ENCODE measurements around the gene UNK. TPM values are rescaled to one million over a fixed set of nuclear protein-coding genes. Genes with fewer than 3 reads are reported as not detected.

The UNK gene
- total and polyA plus RNA-seq, 2 of the 13 experiments (the other 11 are each of a cell fraction or from before 2014, with no cell fraction given) = 31.6 to 33.0 TPM

DNA sequence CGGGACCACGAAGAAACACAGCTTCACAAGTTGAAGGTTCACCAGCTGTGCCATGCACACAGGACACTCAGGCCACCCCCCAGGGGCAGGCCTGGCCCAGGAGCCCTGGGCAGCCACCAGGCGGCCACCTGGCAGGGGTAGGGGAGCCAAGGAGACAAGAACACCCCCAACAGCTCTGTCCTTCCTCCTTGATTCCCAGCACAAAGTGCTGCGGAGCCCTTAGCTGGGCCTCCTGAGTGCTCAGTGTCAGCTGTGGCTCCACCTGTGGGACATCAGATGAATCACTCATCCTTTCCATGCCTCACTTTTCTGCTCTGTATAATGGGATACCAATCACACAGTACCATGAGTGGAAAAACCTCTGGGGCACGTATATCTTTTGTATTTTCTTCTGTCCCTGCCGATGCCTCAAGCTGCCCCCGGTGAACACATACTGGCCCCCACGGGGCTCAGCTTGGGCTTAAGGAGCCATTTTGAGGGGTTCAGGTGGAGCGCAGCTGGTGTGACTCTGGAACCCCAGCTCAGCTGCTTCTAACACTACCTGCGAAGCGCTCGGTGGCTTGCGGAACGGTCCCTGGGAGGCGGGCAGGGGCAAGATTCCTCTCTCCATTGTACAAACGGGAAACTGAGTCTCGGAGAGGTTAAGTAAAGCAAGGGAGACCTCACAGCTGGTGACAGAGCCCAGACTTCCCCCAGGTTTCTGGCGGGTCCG is 31.6 kb upstream of the UNK start (continued):
- TF ChIP-seq, protein P1, sequence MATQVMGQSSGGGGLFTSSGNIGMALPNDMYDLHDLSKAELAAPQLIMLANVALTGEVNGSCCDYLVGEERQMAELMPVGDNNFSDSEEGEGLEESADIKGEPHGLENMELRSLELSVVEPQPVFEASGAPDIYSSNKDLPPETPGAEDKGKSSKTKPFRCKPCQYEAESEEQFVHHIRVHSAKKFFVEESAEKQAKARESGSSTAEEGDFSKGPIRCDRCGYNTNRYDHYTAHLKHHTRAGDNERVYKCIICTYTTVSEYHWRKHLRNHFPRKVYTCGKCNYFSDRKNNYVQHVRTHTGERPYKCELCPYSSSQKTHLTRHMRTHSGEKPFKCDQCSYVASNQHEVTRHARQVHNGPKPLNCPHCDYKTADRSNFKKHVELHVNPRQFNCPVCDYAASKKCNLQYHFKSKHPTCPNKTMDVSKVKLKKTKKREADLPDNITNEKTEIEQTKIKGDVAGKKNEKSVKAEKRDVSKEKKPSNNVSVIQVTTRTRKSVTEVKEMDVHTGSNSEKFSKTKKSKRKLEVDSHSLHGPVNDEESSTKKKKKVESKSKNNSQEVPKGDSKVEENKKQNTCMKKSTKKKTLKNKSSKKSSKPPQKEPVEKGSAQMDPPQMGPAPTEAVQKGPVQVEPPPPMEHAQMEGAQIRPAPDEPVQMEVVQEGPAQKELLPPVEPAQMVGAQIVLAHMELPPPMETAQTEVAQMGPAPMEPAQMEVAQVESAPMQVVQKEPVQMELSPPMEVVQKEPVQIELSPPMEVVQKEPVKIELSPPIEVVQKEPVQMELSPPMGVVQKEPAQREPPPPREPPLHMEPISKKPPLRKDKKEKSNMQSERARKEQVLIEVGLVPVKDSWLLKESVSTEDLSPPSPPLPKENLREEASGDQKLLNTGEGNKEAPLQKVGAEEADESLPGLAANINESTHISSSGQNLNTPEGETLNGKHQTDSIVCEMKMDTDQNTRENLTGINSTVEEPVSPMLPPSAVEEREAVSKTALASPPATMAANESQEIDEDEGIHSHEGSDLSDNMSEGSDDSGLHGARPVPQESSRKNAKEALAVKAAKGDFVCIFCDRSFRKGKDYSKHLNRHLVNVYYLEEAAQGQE (IDR thresholded peaks at IDR 0.05; ENCODE audit: borderline replicate concordance in 1 of 2, low read depth in 1 of 2, low read length in 2 of 2) = no peak
- TF ChIP-seq HNF1B (CRISPR knock-in tag; IDR thresholded peaks at IDR 0.05) (peak; percentile 21; the same call in 1 of the 2 replicates), ZNF17 (CRISPR knock-in tag; IDR thresholded peaks at IDR 0.05) (no peak), ZNF513 (CRISPR knock-in tag; conservative IDR thresholded peaks at IDR 0.05) (no peak), ZFP1 (CRISPR knock-in tag; IDR thresholded peaks at IDR 0.05) (no peak), ZNF580 (CRISPR knock-in tag; IDR thresholded peaks at IDR 0.05; ENCODE audit: borderline replicate concordance, low read depth) (no peak), KLF16 (CRISPR knock-in tag; IDR thresholded peaks at IDR 0.05) (no peak), ZFP36L1 (CRISPR knock-in tag; IDR thresholded peaks at IDR 0.05) (no peak), ADNP (CRISPR knock-in tag; IDR thresholded peaks at IDR 0.05) (peak; percentile 77; the same call in 1 of the 2 replicates), ATM (IDR thresholded peaks at IDR 0.05; ENCODE audit: borderline replicate concordance) (no peak), RARA (CRISPR knock-in tag; IDR thresholded peaks at IDR 0.05) (no peak), GZF1 (CRISPR knock-in tag; IDR thresholded peaks at IDR 0.05) (no peak), CBX1 (IDR thresholded peaks at IDR 0.05; ENCODE audit: low read depth) (peak; percentile 16), ZNF747 (CRISPR knock-in tag; IDR thresholded peaks at IDR 0.05; ENCODE audit: borderline replicate concordance) (no peak; the same call in 1 of the 2 replicates), ZNF740 (CRISPR knock-in tag; IDR thresholded peaks at IDR 0.05) (no peak), RARG (CRISPR knock-in tag; IDR thresholded peaks at IDR 0.05; ENCODE audit: low read depth) (no peak), ZNF776 (CRISPR knock-in tag; IDR thresholded peaks at IDR 0.05) (no peak)
- TF ChIP-seq, protein P2, sequence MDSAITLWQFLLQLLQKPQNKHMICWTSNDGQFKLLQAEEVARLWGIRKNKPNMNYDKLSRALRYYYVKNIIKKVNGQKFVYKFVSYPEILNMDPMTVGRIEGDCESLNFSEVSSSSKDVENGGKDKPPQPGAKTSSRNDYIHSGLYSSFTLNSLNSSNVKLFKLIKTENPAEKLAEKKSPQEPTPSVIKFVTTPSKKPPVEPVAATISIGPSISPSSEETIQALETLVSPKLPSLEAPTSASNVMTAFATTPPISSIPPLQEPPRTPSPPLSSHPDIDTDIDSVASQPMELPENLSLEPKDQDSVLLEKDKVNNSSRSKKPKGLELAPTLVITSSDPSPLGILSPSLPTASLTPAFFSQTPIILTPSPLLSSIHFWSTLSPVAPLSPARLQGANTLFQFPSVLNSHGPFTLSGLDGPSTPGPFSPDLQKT (CRISPR knock-in tag; IDR thresholded peaks at IDR 0.05; ENCODE audit: borderline replicate concordance) = no peak
- TF ChIP-seq, protein P3, sequence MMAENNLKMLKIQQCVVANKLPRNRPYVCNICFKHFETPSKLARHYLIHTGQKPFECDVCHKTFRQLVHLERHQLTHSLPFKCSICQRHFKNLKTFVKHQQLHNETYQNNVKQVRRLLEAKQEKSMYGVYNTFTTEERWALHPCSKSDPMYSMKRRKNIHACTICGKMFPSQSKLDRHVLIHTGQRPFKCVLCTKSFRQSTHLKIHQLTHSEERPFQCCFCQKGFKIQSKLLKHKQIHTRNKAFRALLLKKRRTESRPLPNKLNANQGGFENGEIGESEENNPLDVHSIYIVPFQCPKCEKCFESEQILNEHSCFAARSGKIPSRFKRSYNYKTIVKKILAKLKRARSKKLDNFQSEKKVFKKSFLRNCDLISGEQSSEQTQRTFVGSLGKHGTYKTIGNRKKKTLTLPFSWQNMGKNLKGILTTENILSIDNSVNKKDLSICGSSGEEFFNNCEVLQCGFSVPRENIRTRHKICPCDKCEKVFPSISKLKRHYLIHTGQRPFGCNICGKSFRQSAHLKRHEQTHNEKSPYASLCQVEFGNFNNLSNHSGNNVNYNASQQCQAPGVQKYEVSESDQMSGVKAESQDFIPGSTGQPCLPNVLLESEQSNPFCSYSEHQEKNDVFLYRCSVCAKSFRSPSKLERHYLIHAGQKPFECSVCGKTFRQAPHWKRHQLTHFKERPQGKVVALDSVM (CRISPR knock-in tag; IDR thresholded peaks at IDR 0.05) = no peak

All from HepG2 (cell line).